Spleen (tissue), 7 donors: ENCODE data around the gene HOXD11.

Experiments
- CTCF ChIP-seq, 11 experiments: fragments of 200-600 bp in 7 of 11; fragments of 450-650 bp in 4 of 11; sonication (generic) in 4 of 11; IDR thresholded peaks in 8 of 11; conservative IDR thresholded peaks in 3 of 11; 1 replicate in 7 of 11; 2 replicates in 4 of 11; pipeline versions ENCODE4 v1.4.0 to v1.8.0; 2016 to 2021; ENCODE audit warnings: antibody characterized with exemption in 11 of 11, inconsistent platforms in 4 of 11, mild to moderate bottlenecking in 1 of 11
- POLR2A ChIP-seq, 3 donors: fragments of 450-650 bp; IDR thresholded peaks; one replicate each; pipeline ENCODE4 v1.5.1; 2017; ENCODE audit warnings: antibody characterized with exemption in 3 of 3, mild to moderate bottlenecking in 1 of 3
- POLR2AphosphoS5 ChIP-seq, 3 donors: sonication (generic); formaldehyde crosslinking; IDR thresholded peaks; one replicate each; pipeline ENCODE4 v1.5.1; 2017; ENCODE audit warnings: antibody characterized with exemption in 3 of 3
- donor health status: DM: no; HTN: no; CAD: no; lungs with moderate emphysema.
- donor health status: DM: no; HTN: no; CAD: no.
- donor health status: DM: no; HTN: no; CAD: no.

DNA sequence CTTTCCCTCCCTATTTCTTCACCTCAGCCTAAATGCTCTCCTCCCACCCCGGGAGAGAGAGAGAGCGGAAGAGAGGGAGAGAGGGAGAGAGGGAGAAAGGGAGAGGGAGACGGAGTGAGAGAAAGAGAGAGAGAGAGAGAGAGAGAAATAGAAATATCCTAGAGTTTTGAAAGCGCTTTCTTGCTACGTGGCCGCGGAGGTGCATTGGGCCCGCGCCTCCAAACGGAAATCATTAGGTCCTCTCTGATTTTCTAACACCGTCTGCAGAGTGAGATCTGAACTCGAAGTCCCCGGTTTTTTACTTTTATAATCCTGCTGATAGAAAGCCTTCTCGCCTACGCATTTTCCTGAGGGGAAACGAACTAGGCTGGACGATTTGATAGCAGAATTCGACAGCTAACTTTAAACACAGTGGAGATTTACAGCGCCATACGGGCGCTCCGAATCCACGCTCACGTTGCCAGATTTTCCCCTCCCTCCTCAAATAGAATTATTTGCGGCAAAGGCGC, 22.4 kb upstream of the HOXD11 start:
- TF ChIP-seq CTCF (IDR thresholded peaks at IDR 0.05 in 8 of 11, conservative IDR thresholded peaks at IDR 0.05 in 3 of 11) (no peak), POLR2A (IDR thresholded peaks at IDR 0.05) (no peak), POLR2AphosphoS5 (IDR thresholded peaks at IDR 0.05) (no peak)
